GM18519 (cell line): Measurements from ENCODE around the gene RHBDD1.

Source experiments
- ATAC-seq: cut with Tn5 transposase; IDR thresholded peaks from one replicate; pipeline ENCODE4 v1.9.1; 2021; ENCODE audit warnings: mild to moderate bottlenecking, moderate library complexity; ENCODE audit not compliant: unreplicated experiment, low FRiP score

Gene RHBDD1

GRCh38 chr2:226883296-226883795, 47.5 kb downstream of the RHBDD1 start:
- ATAC-seq: no peak

GRCh38 chr2:226884166-226884565, 48.3 kb downstream of the RHBDD1 start:
- ATAC-seq: no peak

GRCh38 chr2:226885769-226886435, 50.0 kb downstream of the RHBDD1 start:
- ATAC-seq: no peak

- ATAC-seq: no peak
Measured at GRCh38 chr2:226887940-226888339, 52.1 kb downstream of the RHBDD1 start.

GRCh38 chr2:226888378-226888965, 52.6 kb downstream of the RHBDD1 start:
- no peak for ATAC-seq

DNA sequence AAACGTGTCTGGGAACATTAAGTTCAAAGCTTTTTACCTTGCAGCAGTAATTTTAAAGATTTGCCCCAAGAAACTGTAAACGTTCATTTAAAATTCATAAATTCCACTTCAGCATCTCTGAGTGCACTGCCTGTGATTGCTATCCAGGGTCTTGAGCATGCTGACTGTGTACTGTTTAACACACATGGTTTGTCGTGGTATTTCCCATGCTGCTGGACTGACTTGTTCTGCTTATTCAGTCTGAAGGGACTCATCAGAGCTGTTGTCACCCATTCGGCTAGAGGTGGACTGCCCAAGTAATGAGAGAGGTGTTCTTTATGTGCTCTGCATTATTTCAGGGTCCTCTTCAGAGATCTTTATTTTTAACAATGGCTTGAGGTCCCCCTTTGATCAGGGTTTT, 53.1 kb downstream of the RHBDD1 start:
- ATAC-seq: no peak

GRCh38 chr2:226890286-226890685, 54.4 kb downstream of the RHBDD1 start:
- ATAC-seq: no peak

DNA sequence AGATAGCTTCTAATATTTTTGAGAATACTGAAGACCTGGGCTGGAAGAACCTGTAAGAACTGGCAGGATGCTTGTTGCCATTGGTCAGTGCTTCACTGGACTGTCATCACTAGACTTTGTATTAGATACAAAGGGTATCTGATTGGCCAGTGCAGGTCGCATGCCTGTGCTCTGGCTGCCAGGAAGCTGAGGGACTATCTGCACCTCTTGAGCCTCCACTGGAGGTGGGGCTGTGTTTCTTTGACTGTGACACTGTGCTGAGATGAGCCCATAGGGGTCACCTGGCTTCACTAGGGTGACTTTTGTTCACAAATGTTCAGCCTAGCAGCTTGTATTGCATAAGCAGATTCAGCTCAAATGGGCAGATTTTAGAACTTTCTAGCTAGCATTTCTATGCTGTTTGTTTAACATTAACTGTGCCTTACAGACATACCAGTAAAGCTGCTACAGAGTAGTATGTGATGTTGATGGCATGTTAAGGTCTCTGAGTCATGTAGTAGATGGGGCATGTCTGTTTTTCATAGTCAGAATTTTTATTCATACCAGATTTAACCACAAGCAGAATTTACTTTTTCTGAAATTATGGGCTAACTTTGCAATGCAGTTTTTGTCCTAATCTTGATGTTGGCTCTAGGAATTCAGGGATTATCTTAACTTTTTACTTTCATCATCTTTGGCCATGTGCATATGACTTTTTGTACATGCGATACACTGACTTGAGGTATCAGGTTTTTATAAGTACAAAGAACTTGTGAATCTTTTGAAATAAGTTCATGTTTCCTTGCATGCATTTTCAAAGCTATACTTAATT, 56.1 kb downstream of the RHBDD1 start:
- ATAC-seq: no peak

DNA sequence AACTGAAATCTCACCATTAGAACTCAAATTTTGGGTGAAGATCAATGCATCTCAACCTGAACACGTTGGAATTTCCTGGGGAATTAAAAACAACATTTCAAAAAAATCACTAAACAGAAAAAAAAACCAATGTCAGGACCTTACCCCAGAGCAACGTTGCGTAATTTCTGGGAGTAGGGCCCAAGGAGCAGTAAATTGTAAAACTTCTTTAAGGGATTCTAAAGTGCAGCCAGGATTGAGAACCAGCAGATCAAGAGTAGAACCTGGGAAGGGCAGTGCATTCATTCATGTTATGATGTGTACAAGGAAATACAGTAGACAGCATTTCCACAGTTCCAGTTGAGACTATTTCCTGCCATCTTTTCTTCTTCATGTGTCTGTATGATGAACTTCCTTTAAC, 56.9 kb downstream of the RHBDD1 start:
- ATAC-seq: no peak

DNA sequence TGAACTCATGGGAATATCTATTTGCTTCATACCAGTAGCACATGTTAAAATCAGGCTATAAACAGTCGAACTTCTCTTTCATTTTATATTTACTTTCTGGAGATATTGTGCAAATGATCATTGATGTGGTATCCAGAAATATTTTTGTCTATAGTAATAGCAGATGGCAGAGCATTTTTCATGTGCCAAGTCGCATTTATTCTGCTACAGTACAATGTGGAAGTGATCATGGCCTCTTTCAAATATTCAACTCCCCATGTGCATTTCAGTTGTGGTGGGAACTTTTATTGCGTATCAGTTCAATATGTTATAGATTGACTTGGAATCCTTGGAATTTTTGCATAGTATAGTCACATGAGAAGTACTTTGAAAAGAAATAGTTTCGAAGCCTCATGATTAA, 57.4 kb downstream of the RHBDD1 start:
- no peak for ATAC-seq

- ATAC-seq: no peak
Measured at GRCh38 chr2:226894752-226895151, 58.9 kb downstream of the RHBDD1 start.

DNA sequence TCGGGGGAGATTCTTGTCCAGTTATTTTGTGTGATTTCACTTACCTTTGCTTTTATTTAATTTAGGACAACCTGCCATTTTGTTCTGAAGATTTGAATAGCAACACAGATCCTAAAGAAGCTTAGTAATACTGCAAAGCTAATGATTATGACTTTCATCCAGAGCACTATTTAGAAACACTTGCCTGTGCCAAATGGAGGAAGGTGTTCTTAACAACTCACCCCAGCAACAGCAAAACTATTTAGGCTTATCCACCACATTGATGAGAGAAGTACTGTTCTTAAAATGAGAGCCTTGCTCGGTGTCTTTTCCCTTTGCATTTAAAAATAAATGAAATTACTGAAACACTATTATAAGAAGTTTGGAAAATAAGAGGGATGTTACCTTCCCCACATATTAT, 59.7 kb downstream of the RHBDD1 start:
- ATAC-seq: no peak

- ATAC-seq: no peak
Measured at GRCh38 chr2:226898121-226898520, 62.3 kb downstream of the RHBDD1 start.

GRCh38 chr2:226898897-226899296, 63.0 kb downstream of the RHBDD1 start:
- no peak for ATAC-seq

- ATAC-seq: no peak
Measured at GRCh38 chr2:226902041-226902966, 66.5 kb downstream of the RHBDD1 start.

- no peak for ATAC-seq
Measured at GRCh38 chr2:226903179-226903578, 67.3 kb downstream of the RHBDD1 start.

DNA sequence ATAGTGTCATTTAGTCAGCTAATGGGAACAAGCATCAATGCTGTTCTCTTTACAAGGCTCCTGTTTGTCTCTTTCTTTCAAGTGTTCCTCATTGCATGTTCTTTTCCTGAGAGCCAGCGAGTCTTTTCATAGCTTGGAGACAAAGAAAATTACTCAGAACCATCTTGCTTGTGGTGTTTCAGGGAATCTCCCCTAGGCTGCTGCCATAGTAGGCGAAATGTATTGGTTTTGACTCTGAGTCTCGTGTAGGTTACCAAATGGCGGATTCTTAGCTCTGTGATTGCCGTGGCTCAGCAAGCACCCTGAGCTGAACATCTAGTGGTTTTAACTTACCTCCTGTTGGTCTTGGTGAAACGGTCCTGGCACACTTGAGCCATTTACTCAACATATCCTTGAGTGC, 68.7 kb downstream of the RHBDD1 start:
- ATAC-seq: peak; percentile 26

GRCh38 chr2:226905718-226906117, 69.9 kb downstream of the RHBDD1 start:
- no peak for ATAC-seq

DNA sequence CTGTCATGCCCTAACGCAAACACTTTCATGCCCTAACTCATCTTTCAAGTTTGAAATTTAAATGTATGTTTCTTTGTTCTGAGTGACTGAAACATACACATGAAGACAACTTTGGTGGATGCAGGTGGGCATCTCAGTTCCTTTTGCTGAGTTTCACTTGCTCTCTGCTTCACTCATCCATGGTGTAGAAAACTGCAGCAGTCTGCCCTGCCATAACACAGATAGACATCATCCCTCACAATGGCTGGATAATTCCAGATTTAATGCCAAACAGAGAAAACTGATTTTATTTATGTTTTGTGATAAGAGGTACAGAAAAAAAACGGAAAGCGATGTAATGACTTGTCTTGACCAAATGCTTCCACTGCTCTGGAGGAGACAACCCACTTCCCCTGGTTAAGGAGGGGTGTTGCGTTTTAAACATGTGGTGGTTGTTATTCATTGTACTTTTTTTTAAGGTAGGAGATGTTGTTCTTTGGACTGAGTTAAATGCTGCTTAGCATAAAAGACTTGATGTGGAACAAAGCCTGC, 70.4 kb downstream of the RHBDD1 start:
- ATAC-seq: peak; percentile 77

- ATAC-seq: no peak
Measured at GRCh38 chr2:226909126-226909525, 73.3 kb downstream of the RHBDD1 start.
